HG03045 (cell line): ENCODE results near the gene USP17L28.
"Not testable (repeated sequence)": the region's sequence is repeated elsewhere in the genome, so short reads cannot be mapped to it uniquely, and the experiment has no call there.

ENCODE experiments used
- ATAC-seq: cut with Tn5 transposase; IDR thresholded peaks from one replicate; pipeline ENCODE4 v1.9.1; 2021; ENCODE audit warnings: mild to moderate bottlenecking, moderate library complexity; ENCODE audit not compliant: unreplicated experiment

USP17L28 gene

GRCh38 chr4:9348593-9348992 lies at the start of gene USP17L28:
Gene USP17L28, plus strand, starts transcription at chr4:9348893. Its CDS starts 0 bp downstream, at chr4:9348893.
- ATAC-seq, result not testable (repeated sequence)

GRCh38 chr4:9324191-9324590 lies 24.5 kb upstream of the USP17L28 start:
- ATAC-seq, result not testable (repeated sequence)

- ATAC-seq, result not testable (repeated sequence)
These were observed 23.8 kb upstream of the USP17L28 start, which contains the start of gene USP17L24 for GRCh38 chr4:9324865-9325264. Gene USP17L24, plus strand, starts transcription at chr4:9325165. Its CDS starts 0 bp downstream, at chr4:9325165.

- ATAC-seq, result not testable (repeated sequence)
These were observed 19.1 kb upstream of the USP17L28 start, which contains the start of gene USP17L25 for GRCh38 chr4:9329611-9330010. Gene USP17L25, plus strand, starts transcription at chr4:9329911. Its CDS starts 0 bp downstream, at chr4:9329911.

- not testable (repeated sequence) for ATAC-seq
These were observed 14.3 kb upstream of the USP17L28 start, which contains the start of gene USP17L26 for GRCh38 chr4:9334358-9334757. Gene USP17L26, plus strand, starts transcription at chr4:9334658. Its CDS starts 0 bp downstream, at chr4:9334658.

- not testable (repeated sequence) for ATAC-seq
These were observed 9.6 kb upstream of the USP17L28 start, which contains the start of gene USP17L5 for GRCh38 chr4:9339103-9339502. Gene USP17L5, plus strand, starts transcription at chr4:9339403. Its CDS starts 0 bp downstream, at chr4:9339403.

GRCh38 chr4:9343848-9344247 lies 4.8 kb upstream of the USP17L28 start, which contains the start of gene USP17L27:
Gene USP17L27, plus strand, starts transcription at chr4:9344148. Its CDS starts 0 bp downstream, at chr4:9344148.
- not testable (repeated sequence) for ATAC-seq

GRCh38 chr4:9350866-9351265 lies 2.2 kb downstream of the USP17L28 start:
- ATAC-seq, result not testable (repeated sequence)

- not testable (repeated sequence) for ATAC-seq
These were observed 4.6 kb downstream of the USP17L28 start, which contains the start of gene USP17L29 for GRCh38 chr4:9353338-9353737. Gene USP17L29, plus strand, starts transcription at chr4:9353638. Its CDS starts 0 bp downstream, at chr4:9353638.

GRCh38 chr4:9362829-9363228 lies 14.1 kb downstream of the USP17L28 start, which contains the start of gene USP17L30:
Gene USP17L30, plus strand, starts transcription at chr4:9363129. Its CDS starts 0 bp downstream, at chr4:9363129.
- ATAC-seq, result not testable (repeated sequence)

- ATAC-seq, result not testable (repeated sequence)
These were observed 31.2 kb downstream of the USP17L28 start for GRCh38 chr4:9379881-9380280.

GRCh38 chr4:9381012-9381534 lies 32.4 kb downstream of the USP17L28 start:
- ATAC-seq, result not testable (repeated sequence)

GRCh38 chr4:9384126-9384525 lies 35.4 kb downstream of the USP17L28 start:
- ATAC-seq, result no peak

- ATAC-seq, result not testable (repeated sequence)
These were observed 40.3 kb downstream of the USP17L28 start for GRCh38 chr4:9389001-9389400.
